Omental fat pad (tissue), 4 donors: ENCODE data around the gene HDAC7. TPM values are rescaled to one million over a fixed set of nuclear protein-coding genes. Genes with fewer than 3 reads are reported as not detected.

Experiments used
- ATAC-seq: fragments of 150-250 bp; one replicate; pipeline ENCODE4 v1.9.1; 2016; ENCODE audit warnings: mild to moderate bottlenecking, moderate library complexity; ENCODE audit not compliant: low FRiP score
- DNase-seq: peaks from one replicate; pipeline ENCODE4 v3.0.0-alpha.2; 2019; ENCODE audit warnings: low spot score
- CTCF ChIP-seq, 3 donors: fragments of 450-650 bp; IDR thresholded peaks; one replicate each; pipeline ENCODE4 v1.5.1; 2016 to 2017; ENCODE audit warnings: antibody characterized with exemption in 3 of 3, mild to moderate bottlenecking in 3 of 3, moderate library complexity in 2 of 3
- total RNA-seq, 4 donors: library from RNA; depleted of rRNA; stranded (reverse); fragments of >200 nt; gene quantifications; one replicate each; pipeline ENCODE4 v1.1.0, GENCODE V29; 2016

Gene HDAC7
- total RNA-seq, 4 donors from 2014 or later, result 40.3 to 102 (median 62.9) TPM

- TF ChIP-seq CTCF (IDR thresholded peaks at IDR 0.05), result no peak
- ATAC-seq, result no peak
- no peak for DNase-seq
These were observed 24.4 kb downstream of the HDAC7 start for GRCh38 chr12:47795121-47795813.

- TF ChIP-seq CTCF (IDR thresholded peaks at IDR 0.05), result no peak
- DNase-seq, result no peak
- no peak for ATAC-seq
These were observed 25.0 kb downstream of the HDAC7 start for GRCh38 chr12:47794679-47795078.

GRCh38 chr12:47793015-47793681 is 26.6 kb downstream of the HDAC7 start:
- TF ChIP-seq CTCF (IDR thresholded peaks at IDR 0.05), result no peak
- ATAC-seq (no peak), DNase-seq (no peak)

GRCh38 chr12:47791874-47792273 is 27.8 kb downstream of the HDAC7 start:
- TF ChIP-seq CTCF (IDR thresholded peaks at IDR 0.05), result no peak
- DNase-seq (no peak), ATAC-seq (no peak)

GRCh38 chr12:47791351-47791746 is 28.4 kb downstream of the HDAC7 start:
- no peak for TF ChIP-seq CTCF (IDR thresholded peaks at IDR 0.05)
- DNase-seq (no peak), ATAC-seq (no peak)

- DNase-seq (no peak), ATAC-seq (no peak)
- no peak for TF ChIP-seq CTCF (IDR thresholded peaks at IDR 0.05)
These were observed 28.9 kb downstream of the HDAC7 start for GRCh38 chr12:47790676-47791350.
